Stimulated activated CD4-positive, alpha-beta T cell treated with anti-CD3 and anti-CD28 coated beads, Interleukin-4, amount 100 ng/mL, for 1 hour (primary cell): ENCODE data around the gene RALGDS.

Source experiments
- DNase-seq: peaks from one replicate; pipeline ENCODE4 v3.0.0-alpha.2; 2020

Gene RALGDS

DNA sequence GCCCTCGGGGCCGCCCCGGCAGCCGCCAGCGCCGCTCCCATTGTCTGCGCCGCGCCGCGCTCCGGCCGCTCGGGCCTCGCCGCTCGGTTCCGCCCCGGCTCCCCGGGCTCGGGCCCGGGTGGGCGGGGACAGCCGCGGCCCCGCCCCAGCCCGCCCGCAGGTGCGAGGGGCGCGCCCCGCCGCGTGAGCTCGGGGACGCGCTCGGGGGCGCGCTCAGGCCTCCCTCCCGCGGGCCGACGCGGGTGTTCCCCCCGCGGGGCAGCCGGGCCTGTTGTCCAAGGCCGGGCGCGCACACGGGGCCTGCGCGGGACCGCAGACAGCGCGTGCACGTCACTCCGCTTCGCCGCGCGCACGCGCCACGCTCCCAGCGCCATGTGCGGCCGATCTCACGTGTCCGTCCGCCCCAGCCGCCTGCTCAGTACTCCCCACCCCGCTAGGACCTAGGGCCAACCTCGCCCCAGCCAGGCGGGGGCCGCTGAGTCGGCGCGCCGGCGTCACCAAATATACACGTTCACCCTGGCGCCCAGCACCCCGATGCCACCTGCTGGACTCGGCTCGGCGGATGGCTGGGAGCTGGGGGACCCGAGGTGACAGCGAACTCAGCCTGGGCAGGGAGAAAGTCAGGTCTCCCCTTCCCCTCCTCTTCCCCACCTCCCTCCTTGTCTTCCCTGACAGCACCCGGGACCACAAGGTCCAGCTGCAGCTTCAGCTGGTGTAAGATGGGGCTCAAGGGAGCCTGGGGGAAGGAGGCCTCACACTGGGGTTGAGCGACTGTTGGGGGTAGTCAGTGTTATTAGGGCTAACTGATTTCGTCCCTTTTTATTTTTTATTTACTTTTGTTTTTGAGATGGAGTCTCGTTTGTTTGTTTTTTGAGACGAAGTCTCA is 28.3 kb upstream of the RALGDS start:
- DNase-seq, result peak; percentile 80

DNA sequence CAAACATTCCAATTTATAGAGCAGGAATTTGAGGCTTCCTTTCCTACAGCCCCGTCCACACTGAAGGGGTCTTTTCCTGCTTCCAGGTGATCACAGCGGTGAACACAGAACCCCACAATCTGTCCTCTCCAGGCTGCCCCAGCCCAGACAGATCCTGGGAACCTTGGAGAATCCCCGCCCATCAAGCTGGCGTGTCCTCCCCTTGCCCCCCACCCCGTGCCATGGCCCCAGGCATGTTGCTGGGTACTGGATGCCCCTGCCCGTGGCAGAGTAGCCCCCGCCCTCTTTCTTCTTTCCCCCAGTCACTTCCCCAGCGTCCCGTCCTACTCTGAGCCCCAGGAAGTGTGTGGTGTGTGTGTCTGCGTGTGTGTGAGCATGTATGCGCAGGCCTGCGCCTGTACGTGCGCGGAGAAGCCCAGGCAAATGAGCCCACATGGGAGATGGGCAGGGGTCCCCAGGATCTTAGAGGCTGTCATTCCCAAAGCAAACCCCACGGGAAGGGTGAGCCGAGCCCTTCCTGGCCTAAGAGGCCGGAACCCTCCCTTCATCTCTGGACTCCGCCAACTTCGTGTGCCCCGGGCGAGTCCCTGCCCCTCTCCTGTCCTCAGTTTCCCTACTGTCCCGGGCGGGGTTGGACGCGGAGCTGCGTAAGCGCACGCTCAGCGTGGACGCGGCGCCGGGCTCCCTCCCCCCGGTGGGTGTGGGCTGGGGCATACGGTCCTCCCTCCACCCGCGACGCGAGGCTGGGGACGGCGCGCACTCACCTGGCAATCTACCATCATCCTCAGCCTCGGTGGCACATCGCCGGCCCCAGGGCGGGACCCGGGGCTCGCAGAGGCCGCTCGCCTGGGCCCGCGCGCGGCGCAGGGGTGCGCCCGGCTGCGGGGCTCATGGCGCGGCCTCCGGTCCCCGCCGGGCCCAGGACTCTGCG is 27.4 kb upstream of the RALGDS start:
- DNase-seq, result peak; percentile 64

- DNase-seq, result peak; percentile 84
These were observed 26.6 kb upstream of the RALGDS start for GRCh38 chr9:133147412-133148198.

DNA sequence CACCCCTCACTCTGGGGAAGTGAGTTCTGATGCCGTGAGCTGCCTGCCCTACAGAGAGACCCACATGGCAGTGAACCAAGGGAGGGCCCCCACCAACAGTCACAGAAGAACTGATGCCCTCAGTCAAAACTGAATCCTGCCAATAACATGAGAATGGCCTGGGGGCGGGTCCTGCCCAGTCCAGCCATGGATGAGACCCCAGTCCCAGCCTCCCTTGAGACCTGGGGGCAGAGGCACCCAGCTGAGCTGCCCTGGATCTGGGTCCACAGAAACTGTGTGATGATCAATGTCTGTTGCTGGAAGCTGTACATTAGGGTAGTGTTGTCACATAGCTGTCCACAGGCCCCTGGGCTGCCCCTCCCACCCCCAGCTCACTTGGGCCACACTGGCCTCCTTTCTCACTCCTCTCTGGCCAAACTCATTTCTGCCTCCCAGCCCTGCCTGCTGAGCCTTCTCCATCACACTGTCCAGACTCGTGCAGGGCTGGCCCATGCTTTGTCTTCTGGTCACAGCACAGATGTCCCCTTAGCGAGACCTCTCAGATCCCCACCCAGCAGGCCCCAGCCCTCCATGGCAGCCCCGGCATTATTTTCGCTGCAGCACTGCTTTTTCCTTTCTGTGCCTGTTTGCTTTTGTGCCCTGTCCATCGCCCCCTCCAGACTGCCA is 25.8 kb upstream of the RALGDS start:
- DNase-seq, result no peak

GRCh38 chr9:133144904-133145851 is 24.1 kb upstream of the RALGDS start:
- DNase-seq, result no peak

DNA sequence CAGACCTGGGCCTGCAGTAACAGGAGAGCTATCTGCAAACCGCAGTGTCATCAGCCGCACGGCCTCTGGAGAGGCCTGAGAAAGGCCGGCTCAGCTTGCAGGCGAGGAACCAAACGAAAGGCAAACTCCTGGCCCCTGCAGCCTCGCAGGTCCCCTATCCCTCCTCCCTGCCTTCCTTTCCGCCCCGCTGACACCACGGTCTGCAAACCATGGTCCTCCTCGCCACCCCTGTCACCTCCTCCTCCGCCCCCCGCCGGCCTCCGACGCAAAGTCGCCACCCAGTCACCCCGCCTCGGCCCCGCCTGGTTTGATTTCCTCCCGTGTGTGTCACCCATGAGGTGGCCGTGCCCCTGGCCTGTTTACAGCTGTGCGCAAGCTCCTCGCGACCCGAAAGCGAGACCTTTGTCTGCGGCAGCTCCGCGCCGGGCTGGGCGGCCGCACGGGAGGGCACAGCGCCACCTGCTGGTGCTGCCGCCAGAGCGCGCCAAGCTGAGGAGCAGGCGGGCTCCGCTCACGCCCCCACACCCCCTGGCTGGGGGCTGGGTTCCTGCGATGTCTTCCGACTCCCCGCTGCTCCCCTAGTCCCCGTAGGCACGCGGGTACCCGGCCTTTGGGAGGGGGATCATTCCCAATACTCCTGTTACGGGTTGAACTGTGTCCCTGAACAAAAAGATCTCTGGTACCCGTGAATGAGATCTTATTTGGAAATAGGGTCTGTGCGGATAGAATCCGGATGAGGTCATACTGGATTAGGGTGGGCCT is 23.3 kb upstream of the RALGDS start:
- DNase-seq, result peak; percentile 91

GRCh38 chr9:133143639-133144141 is 22.6 kb upstream of the RALGDS start:
- no peak for DNase-seq

DNA sequence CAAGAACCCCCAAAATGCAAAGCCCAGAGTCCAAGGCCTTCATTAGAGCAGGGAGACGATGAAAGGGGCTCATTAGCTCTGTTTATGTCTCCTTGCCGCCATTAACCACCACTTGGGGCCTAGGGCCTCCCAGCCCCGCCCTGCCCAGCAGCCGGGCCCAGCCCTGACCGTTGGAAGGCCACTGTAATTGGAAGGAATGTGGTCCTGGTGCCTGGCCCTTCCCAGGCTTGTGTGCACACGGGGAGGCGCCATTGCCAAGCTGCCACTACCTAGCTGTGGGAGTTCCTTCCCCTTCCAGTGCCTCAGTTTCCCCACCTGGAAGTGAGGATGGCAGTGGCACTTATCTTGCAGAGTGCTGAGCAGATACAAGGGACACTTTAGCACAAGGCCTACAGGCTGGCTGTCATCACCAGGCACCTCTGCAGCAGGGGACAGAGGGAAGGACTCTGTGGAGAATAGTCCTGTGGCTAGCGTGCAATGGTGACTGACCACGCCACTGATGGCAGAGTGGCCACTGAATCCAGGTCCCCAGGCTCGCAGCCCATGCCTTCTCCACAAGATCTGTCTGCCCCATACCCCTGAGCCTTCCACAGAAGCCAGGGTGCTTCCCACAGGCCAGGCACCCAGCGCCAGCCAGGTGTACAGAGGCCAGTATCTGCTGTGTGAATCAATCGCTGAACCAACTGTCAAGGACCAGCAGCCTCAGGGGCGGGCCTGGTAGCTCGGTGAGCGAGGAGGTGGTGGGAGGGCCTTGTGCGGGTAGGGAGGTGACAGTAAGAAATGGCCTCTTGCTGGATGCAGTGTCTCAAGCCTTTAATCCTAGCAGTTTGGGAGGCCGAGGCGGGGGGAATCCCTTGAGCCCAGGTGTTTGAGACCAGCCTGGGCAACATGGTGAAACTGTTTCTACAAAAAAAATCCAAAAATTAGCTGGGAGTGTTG is 21.9 kb upstream of the RALGDS start:
- DNase-seq, result peak; percentile 36

DNA sequence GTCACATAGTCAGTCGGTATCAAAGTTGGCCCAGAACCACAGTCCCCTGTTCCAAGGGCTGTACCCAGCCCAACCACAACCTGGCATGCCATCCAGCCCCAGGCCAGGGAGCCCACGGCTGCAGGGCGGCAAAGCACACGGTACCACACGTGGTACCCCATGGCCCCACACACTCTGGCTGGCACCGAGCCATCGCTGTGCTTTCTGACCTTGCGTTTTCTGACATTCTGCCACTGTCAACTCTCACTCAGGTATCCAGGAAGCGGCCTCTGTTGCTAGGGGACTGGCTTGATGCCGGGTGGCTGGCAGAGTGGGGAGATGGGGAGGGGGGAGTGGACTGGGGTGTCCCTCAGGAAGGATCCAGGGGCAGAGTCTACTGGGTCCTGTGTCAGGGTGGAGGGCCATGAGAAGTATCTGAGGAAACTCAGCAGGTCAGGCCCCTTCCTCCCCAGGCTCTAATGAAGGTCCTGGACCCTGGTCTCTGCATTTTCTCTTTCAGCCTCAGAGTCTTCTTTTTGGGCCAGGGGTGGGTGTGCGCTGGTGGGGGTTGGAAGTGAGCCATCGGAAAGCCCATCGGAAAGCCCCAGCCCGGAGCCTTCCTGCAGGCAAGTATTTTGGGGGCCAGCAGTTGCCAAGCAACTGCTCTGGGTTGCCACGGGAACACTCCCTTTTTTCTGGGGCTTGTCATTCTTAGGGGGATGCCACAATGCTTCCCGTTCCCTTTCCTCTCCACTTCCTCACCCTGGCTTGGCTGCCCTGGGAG is 21.0 kb upstream of the RALGDS start:
- DNase-seq, result peak; percentile 60

DNA sequence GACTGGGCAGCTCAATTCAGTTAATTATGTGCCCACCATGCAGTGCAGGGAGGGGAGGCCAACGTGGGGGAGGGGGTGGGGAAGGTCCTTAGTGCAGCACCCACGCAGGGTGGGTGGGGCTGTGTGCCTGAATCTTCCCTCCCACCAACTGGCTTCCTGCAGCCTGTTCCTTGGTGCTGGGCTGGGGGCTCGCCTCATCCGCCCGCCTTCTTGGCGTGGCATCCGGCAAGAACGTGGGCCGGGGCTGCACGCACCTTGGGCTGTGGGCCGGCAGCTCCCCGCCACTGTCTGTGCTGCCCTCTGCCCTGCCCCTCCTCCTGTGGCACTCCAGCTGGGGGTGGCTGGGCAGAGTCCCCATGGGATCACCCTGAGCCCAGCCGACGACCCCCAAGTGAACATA is 19.6 kb upstream of the RALGDS start:
- DNase-seq, result no peak

- no peak for DNase-seq
These were observed 19.1 kb upstream of the RALGDS start for GRCh38 chr9:133140174-133140505.

DNA sequence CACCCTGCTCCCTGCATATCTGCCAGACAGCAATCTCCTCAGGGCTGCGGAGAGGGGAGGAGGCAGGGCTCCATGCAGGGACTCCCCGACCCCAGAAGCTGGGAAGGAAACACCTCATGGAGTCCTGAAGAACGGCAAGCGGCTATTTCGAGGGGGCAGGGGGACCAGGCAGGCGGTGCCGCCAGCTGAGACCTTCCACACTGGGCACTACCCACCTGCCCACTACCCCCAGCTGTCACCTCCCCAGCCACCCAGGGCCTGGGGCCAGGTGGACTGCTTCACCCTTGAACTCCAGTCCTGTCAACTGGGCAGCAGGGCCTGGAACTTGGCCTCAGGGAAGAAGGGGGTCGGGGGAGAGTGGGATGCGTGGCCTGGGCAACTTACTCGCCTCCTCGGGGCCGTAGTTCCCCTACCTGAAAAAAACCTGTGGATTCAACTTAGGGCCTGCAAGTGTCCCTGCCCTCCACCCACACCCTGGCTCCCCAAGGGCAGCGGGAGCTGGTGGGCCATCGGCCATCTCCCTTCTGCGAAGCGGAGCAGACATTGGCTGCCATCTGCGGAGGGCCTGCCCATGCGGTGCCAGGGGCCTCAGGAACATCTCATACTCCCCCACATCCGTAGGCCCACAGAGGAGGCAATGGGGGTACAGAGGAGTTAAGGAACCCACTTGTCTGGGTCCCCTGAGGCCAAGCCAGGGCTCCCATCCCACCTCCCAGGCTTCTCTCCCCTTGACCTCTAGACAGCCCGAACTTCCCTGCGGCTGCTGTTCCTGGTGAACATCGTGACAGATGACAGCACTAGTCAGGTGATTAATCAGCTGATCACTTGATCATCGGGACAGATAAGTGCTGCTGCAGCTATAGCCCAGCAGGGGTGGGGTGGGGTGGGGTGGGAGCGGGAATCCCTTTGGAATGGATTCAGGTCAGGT is 18.5 kb upstream of the RALGDS start:
- DNase-seq, result no peak

DNA sequence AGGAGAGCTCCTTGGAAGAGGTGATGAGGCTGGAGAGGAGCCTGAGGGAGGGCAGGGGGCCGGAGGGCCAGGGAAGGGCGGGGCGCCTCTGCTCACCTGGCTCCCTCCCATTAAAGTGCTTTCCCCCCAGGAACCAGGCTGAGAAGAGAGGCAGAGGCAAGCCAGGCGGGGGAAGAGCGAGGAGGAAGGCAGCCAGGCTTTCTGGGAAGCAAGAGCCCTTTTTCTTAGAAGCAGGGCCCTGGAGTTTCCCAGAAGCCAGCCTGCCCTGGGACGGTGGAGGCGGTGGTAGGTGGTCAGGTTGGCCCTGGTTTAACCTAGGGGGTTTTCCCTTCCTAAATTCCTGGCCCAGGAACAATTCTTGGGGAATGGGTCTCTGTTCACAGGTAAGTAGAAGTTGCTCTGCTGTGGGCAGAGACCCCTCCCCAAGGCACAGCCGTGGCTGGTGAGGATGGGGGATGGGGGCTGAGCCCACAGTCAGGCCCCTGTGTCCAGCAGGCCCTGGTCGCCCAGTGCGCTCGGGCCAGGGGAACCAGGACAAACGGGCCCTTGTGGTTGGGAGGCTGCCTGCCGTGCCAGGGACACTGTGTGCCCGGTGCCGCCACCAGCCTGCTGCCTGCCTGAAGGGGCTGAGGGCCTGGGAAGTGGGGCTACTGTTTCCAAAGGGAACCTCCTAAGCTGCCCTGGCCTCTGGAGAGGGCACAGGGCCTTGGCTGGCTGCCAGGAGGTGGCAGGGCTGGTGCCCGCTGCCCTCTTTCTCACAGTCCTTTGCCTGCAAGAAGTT is 16.6 kb upstream of the RALGDS start:
- no peak for DNase-seq

- peak; percentile 59 for DNase-seq
These were observed 14.2 kb upstream of the RALGDS start for GRCh38 chr9:133135146-133135745.

DNA sequence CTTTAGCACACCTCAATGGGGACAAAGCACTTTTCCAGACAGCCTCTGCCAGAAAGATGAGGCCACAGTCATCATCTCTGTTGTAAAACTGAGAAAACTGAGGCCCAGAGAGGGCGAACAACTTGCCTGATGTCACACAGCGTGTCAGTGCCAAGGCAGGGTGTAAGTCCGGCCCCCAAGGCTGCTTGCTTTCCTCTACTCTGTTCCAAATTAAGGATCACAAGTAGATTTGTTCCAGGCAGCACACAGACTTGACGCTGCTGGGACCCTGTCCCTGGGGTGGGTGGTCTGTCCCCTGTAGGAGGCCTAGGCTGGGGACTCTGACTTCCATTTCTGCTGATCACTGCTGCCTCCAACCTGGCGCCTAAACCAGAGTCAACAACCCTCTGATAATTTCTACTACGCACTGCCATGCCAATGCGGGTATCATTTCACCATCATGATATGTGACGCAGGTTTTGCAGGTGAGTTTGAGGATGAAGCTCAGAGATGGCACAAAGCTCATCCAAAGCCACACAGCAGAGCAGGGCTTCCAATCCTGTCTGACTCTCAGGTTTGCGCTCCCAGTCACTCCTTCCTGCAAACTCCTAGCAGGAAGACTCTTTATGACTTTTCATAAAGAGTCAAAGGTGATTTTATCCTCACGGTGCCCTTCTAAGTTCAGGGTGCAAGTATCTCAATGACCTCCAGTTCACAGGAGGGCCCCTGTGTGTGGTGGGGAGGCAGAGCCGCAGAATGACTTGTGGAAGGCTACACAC is 13.5 kb upstream of the RALGDS start:
- no peak for DNase-seq
